Kidney (tissue), 14 donors: ENCODE data around the gene KNSTRN. TPM values are rescaled to one million over a fixed set of nuclear protein-coding genes. Genes with fewer than 3 reads are reported as not detected.
A peak's percentile ranks its signal among the peaks of the same experiment; 100 is the strongest.

Experiments used
- DNase-seq, 5 donors: peaks; one replicate each; pipeline ENCODE4 v3.0.0-alpha.2; 2013 to 2020
- FAIRE-seq: peaks from 2 replicates; lab custom pipeline; 2012; peaks lifted over from hg19 to GRCh38; lab: Jason Lieb, UNC
- H3K27ac ChIP-seq, 2 donors: one replicate each; pipeline ENCODE4 v1.7.0; 2013; ENCODE audit warnings: low read depth in 2 of 2, low read length in 2 of 2, inconsistent platforms in 1 of 2
- H3K27me3 ChIP-seq: one replicate; pipeline ENCODE4 v1.7.1; 2013; ENCODE audit warnings: low read length, inconsistent platforms; ENCODE audit not compliant: control insufficient read depth, insufficient read depth
- H3K36me3 ChIP-seq, 3 donors: one replicate each; pipeline versions ENCODE4 v1.7.0 to v1.7.1; 2013; ENCODE audit warnings: low read length in 3 of 3, control low read depth in 1 of 3, inconsistent platforms in 1 of 3; ENCODE audit not compliant: insufficient read depth in 3 of 3, control insufficient read depth in 2 of 3
- H3K4me1 ChIP-seq, 3 donors: one replicate each; pipeline versions ENCODE4 v1.7.0 to v1.7.1; 2013; ENCODE audit warnings: low read length in 3 of 3, inconsistent platforms in 1 of 3, low read depth in 1 of 3; ENCODE audit not compliant: control insufficient read depth in 2 of 3, insufficient read depth in 2 of 3
- H3K4me3 ChIP-seq, 3 donors: one replicate each; pipeline versions ENCODE4 v1.7.0 to v1.8.1; 2013; ENCODE audit warnings: low read length in 3 of 3, control low read depth in 1 of 3, inconsistent platforms in 1 of 3
- H3K9ac ChIP-seq, 3 donors: one replicate each; pipeline versions ENCODE4 v1.7.0 to v1.7.1; 2013; ENCODE audit warnings: low read length in 3 of 3, control low read depth in 1 of 3, inconsistent platforms in 1 of 3
- H3K9me3 ChIP-seq, 3 donors: one replicate each; pipeline versions ENCODE4 v1.7.0 to v1.7.1; 2013; ENCODE audit warnings: low read length in 3 of 3, control low read depth in 1 of 3, inconsistent platforms in 1 of 3; ENCODE audit not compliant: control insufficient read depth in 2 of 3, insufficient read depth in 1 of 3
- intact Hi-C: fragments of 100-400 bp; cut with DNase I; formaldehyde crosslinking; loops from one replicate; pipeline ENCODE4 v1.11.1; 2022
- polyA plus RNA-seq: library from polyadenylated mRNA; stranded (reverse); fragments of 350-450 nt; fragmentation: Illumina TruSeq; extraction: RNeasy Lipid Tissue Mini Kit (QIAGEN cat#74804); gene quantifications from one replicate; pipeline ENCODE4 v1.2.3, GENCODE V29; 2014; ENCODE audit warnings: low read depth, low replicate concordance; ENCODE audit not compliant: insufficient read depth
- total RNA-seq: library from RNA; stranded (reverse); fragmentation: NEBNext Ultra II Directional; extraction: Animal tissue kit (Norgen Biotek cat#: 25700); gene quantifications from one replicate; pipeline ENCODE4 v1.2.1, GENCODE V29; 2021
- TF ChIP-seq, protein P1 (sequence below): IDR thresholded peaks from 3 replicates; pipeline ENCODE4 v1.5.1; 2012; ENCODE audit warnings: mild to moderate bottlenecking, moderate library complexity, borderline replicate concordance; ENCODE audit not compliant: insufficient read depth; ENCODE audit errors: extremely low read depth
- donor health status: control.
- donor health status: control.
- donor health status: control.
- donor health status: control.
- donor health status: control.
- donor health status: DM: yes; HTN: yes; CAD: no.
- donor health status: Normal renal cell carcinoma (clear cell type).

Gene KNSTRN
- total and polyA plus RNA-seq, 2 donors from 2014 or later, result 5.5 to 7.4 TPM

- H3K9ac ChIP-seq, result no peak overlapping the region
- peaks cover 0 to 15% (median 0%) of the 10 kb centered on the region in 3 donors for H3K4me1 ChIP-seq
- no peak overlapping the region for H3K4me3 ChIP-seq
- H3K27me3 ChIP-seq, result no peaks in the 10 kb centered on the region
- intact Hi-C loops, result no loop called here
- H3K36me3 ChIP-seq, result no peaks in the 10 kb centered on the region
- DNase-seq (peak in 1 of 5 donors; percentile 30), FAIRE-seq (no peak)
- no peak overlapping the region for H3K27ac ChIP-seq
- no peaks in the 10 kb centered on the region for H3K9me3 ChIP-seq
- TF ChIP-seq, protein P1, sequence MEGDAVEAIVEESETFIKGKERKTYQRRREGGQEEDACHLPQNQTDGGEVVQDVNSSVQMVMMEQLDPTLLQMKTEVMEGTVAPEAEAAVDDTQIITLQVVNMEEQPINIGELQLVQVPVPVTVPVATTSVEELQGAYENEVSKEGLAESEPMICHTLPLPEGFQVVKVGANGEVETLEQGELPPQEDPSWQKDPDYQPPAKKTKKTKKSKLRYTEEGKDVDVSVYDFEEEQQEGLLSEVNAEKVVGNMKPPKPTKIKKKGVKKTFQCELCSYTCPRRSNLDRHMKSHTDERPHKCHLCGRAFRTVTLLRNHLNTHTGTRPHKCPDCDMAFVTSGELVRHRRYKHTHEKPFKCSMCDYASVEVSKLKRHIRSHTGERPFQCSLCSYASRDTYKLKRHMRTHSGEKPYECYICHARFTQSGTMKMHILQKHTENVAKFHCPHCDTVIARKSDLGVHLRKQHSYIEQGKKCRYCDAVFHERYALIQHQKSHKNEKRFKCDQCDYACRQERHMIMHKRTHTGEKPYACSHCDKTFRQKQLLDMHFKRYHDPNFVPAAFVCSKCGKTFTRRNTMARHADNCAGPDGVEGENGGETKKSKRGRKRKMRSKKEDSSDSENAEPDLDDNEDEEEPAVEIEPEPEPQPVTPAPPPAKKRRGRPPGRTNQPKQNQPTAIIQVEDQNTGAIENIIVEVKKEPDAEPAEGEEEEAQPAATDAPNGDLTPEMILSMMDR, result no peak
Observed at GRCh38 chr15:40443846-40444245, 61.3 kb downstream of the KNSTRN start.

Other genes starting within 250 kb of the KNSTRN start
- 0.94 TPM for gene BUB1B, start 221.7 kb upstream of the KNSTRN start, total RNA-seq
- gene BUB1B, start 221.7 kb upstream of the KNSTRN start, polyA plus RNA-seq, result 0.69 TPM
- gene PAK6, start 143.7 kb upstream of the KNSTRN start, total RNA-seq, result 11.9 TPM
- gene PAK6, start 143.7 kb upstream of the KNSTRN start, polyA plus RNA-seq, result 8.1 TPM
- gene ANKRD63, start 99.7 kb upstream of the KNSTRN start, total RNA-seq, result not detected
- gene ANKRD63, start 99.7 kb upstream of the KNSTRN start, polyA plus RNA-seq, result not detected
- gene PLCB2, start 74.8 kb upstream of the KNSTRN start, total RNA-seq, result 37.2 TPM
- gene PLCB2, start 74.8 kb upstream of the KNSTRN start, polyA plus RNA-seq, result 4.4 TPM
- gene INAFM2, start 59.0 kb upstream of the KNSTRN start, total RNA-seq, result 21.6 TPM
- gene INAFM2, start 59.0 kb upstream of the KNSTRN start, polyA plus RNA-seq, result 14.7 TPM
- gene CCDC9B, start 41.8 kb upstream of the KNSTRN start, total RNA-seq, result 60.0 TPM
- 4.7 TPM for gene CCDC9B, start 41.8 kb upstream of the KNSTRN start, polyA plus RNA-seq
- not detected for gene PHGR1, start 31.7 kb upstream of the KNSTRN start, total RNA-seq
- not detected for gene PHGR1, start 31.7 kb upstream of the KNSTRN start, polyA plus RNA-seq
- 0.69 TPM for gene DISP2, start 24.5 kb upstream of the KNSTRN start, total RNA-seq
- gene DISP2, start 24.5 kb upstream of the KNSTRN start, polyA plus RNA-seq, result 0.04 TPM
- gene IVD, start 23.1 kb downstream of the KNSTRN start, total RNA-seq, result 76.9 TPM
- 83.0 TPM for gene IVD, start 23.1 kb downstream of the KNSTRN start, polyA plus RNA-seq
- gene BAHD1, start 58.2 kb downstream of the KNSTRN start, total RNA-seq, result 28.4 TPM
- gene BAHD1, start 58.2 kb downstream of the KNSTRN start, polyA plus RNA-seq, result 13.3 TPM
- 14.3 TPM for gene CHST14, start 88.3 kb downstream of the KNSTRN start, total RNA-seq
- 11.9 TPM for gene CHST14, start 88.3 kb downstream of the KNSTRN start, polyA plus RNA-seq
- gene CCDC32, start 182.3 kb downstream of the KNSTRN start, total RNA-seq, result 34.4 TPM
- gene CCDC32, start 182.3 kb downstream of the KNSTRN start, polyA plus RNA-seq, result 35.9 TPM
- gene RPUSD2, start 186.6 kb downstream of the KNSTRN start, total RNA-seq, result 9.8 TPM
- 12.7 TPM for gene RPUSD2, start 186.6 kb downstream of the KNSTRN start, polyA plus RNA-seq
- gene KNL1, start 211.5 kb downstream of the KNSTRN start, total RNA-seq, result 1.1 TPM
- 2.5 TPM for gene KNL1, start 211.5 kb downstream of the KNSTRN start, polyA plus RNA-seq